H9 (cell line): ENCODE results near the gene MYO1D. TPM values are rescaled to one million over a fixed set of nuclear protein-coding genes. Genes with fewer than 3 reads are reported as not detected.

Source experiments
- DNase-seq: peaks from one replicate; pipeline ENCODE4 v3.0.0-alpha.2; 2017
- H2AFZ ChIP-seq: one replicate; pipeline ENCODE4 v1.6.1; 2013; ENCODE audit warnings: mild to moderate bottlenecking, low read length, control low read depth, moderate library complexity
- H2AK5ac ChIP-seq: 2 replicates; pipeline ENCODE4 v1.6.1; 2013; ENCODE audit warnings: low read length, control low read depth, mixed read lengths; ENCODE audit not compliant: insufficient read length
- H2BK120ac ChIP-seq: one replicate; pipeline ENCODE4 v1.6.1; 2013; ENCODE audit warnings: low read depth, mild to moderate bottlenecking, low read length, control low read depth, inconsistent platforms; ENCODE audit not compliant: poor library complexity, severe bottlenecking
- H2BK12ac ChIP-seq: 2 replicates; pipeline ENCODE4 v1.6.1; 2013; ENCODE audit warnings: low read length, control low read depth, mixed read lengths, low read depth; ENCODE audit not compliant: insufficient read length
- H2BK15ac ChIP-seq: 2 replicates; pipeline ENCODE4 v1.6.1; 2013; ENCODE audit warnings: low read depth, low read length, control low read depth
- H2BK20ac ChIP-seq: one replicate; pipeline ENCODE4 v1.6.1; 2013; ENCODE audit warnings: low read depth, mild to moderate bottlenecking, low read length, control low read depth, inconsistent platforms; ENCODE audit not compliant: poor library complexity, severe bottlenecking
- H2BK5ac ChIP-seq: 2 replicates; pipeline ENCODE4 v1.6.1; 2013; ENCODE audit warnings: low read length, control low read depth, mixed read lengths; ENCODE audit not compliant: insufficient read length
- H3K14ac ChIP-seq: 2 replicates; pipeline ENCODE4 v1.6.1; 2013; ENCODE audit warnings: low read length, control low read depth; ENCODE audit not compliant: insufficient read depth
- H3K18ac ChIP-seq: 2 replicates; pipeline ENCODE4 v1.6.1; 2013; ENCODE audit warnings: low read depth, mild to moderate bottlenecking, mixed read lengths, low read length, control low read depth; ENCODE audit not compliant: insufficient read length
- H3K23ac ChIP-seq: 2 replicates; pipeline ENCODE4 v1.6.1; 2013; ENCODE audit warnings: low read length, control low read depth, mixed read lengths, low read depth; ENCODE audit not compliant: insufficient read length
- H3K23me2 ChIP-seq: 2 replicates; pipeline ENCODE4 v1.6.1; 2013; ENCODE audit warnings: low read depth, mild to moderate bottlenecking, mixed read lengths, low read length, control low read depth; ENCODE audit not compliant: insufficient read length, poor library complexity, severe bottlenecking
- H3K27ac ChIP-seq: 2 replicates; pipeline ENCODE4 v1.5.1; 2013; ENCODE audit warnings: low read length, control low read depth, mixed read lengths, low read depth; ENCODE audit not compliant: insufficient read length
- H3K27me3 ChIP-seq: 2 replicates; pipeline ENCODE4 v1.6.1; 2013; ENCODE audit warnings: low read length, control low read depth, inconsistent platforms; ENCODE audit not compliant: insufficient read depth
- H3K4ac ChIP-seq: 2 replicates; pipeline ENCODE4 v1.6.1; 2013; ENCODE audit warnings: low read depth, mild to moderate bottlenecking, control low read depth, inconsistent platforms, low read length, moderate library complexity
- H3K4me1 ChIP-seq: 2 replicates; pipeline ENCODE4 v1.6.1; 2013; ENCODE audit warnings: low read length, control low read depth, inconsistent platforms; ENCODE audit not compliant: insufficient read depth
- H3K4me2 ChIP-seq: 2 replicates; pipeline ENCODE4 v1.6.1; 2013; ENCODE audit warnings: low read length, control low read depth, mixed read lengths; ENCODE audit not compliant: insufficient read length, insufficient read depth
- H3K56ac ChIP-seq: 2 replicates; pipeline ENCODE4 v1.6.1; 2013; ENCODE audit warnings: low read depth, mild to moderate bottlenecking, mixed read lengths, low read length, control low read depth; ENCODE audit not compliant: insufficient read length
- H3K79me1 ChIP-seq: 2 replicates; pipeline ENCODE4 v1.6.1; 2013; ENCODE audit warnings: low read depth, mild to moderate bottlenecking, moderate library complexity, low read length, control low read depth, inconsistent platforms; ENCODE audit not compliant: insufficient read depth, poor library complexity, severe bottlenecking
- H3K79me2 ChIP-seq: 2 replicates; pipeline ENCODE4 v1.6.1; 2013; ENCODE audit warnings: low read length, control low read depth, inconsistent platforms; ENCODE audit not compliant: insufficient read depth
- H3K9ac ChIP-seq: 2 replicates; pipeline ENCODE4 v1.6.1; 2013; ENCODE audit warnings: low read length, control low read depth, mixed read lengths; ENCODE audit not compliant: insufficient read length; ENCODE audit errors: extremely low read depth
- H3K9me3 ChIP-seq: one replicate; pipeline ENCODE4 v1.6.1; 2013; ENCODE audit warnings: low read depth, low read length, inconsistent platforms; ENCODE audit not compliant: control insufficient read depth
- H3T11ph ChIP-seq: one replicate; pipeline ENCODE4 v1.6.1; 2013; ENCODE audit warnings: mild to moderate bottlenecking, low read length, control low read depth, inconsistent platforms
- H4K20me1 ChIP-seq: one replicate; pipeline ENCODE4 v1.6.1; 2013; ENCODE audit not compliant: control insufficient read depth, insufficient read length, insufficient read depth
- H4K5ac ChIP-seq: 2 replicates; pipeline ENCODE4 v1.6.1; 2013; ENCODE audit warnings: low read depth, mild to moderate bottlenecking, mixed read lengths, low read length, control low read depth; ENCODE audit not compliant: insufficient read length
- H4K8ac ChIP-seq: replicated peaks from 2 replicates; pipeline ENCODE4 v1.6.1; 2013; ENCODE audit warnings: low read length, control low read depth, mixed read lengths, low read depth; ENCODE audit not compliant: insufficient read length
- H4K91ac ChIP-seq: 2 replicates; pipeline ENCODE4 v1.6.1; 2013; ENCODE audit warnings: low read depth, mild to moderate bottlenecking, moderate library complexity, mixed read lengths, low read length, control low read depth; ENCODE audit not compliant: insufficient read length
- H3K27ac Mint-ChIP-seq, 3 experiments: 2 replicates in 2 of 3; 3 replicates in 1 of 3; pipeline ENCODE4 v1.8.0; 2020 to 2021; ENCODE audit warnings: mixed read lengths in 3 of 3, mild to moderate bottlenecking in 1 of 3, moderate library complexity in 1 of 3
- H3K27me3 Mint-ChIP-seq: 2 replicates; pipeline ENCODE4 v1.8.0; 2021; ENCODE audit warnings: low read depth, mild to moderate bottlenecking, moderate library complexity, mixed read lengths
- H3K36me3 Mint-ChIP-seq, 3 experiments: 2 replicates in 2 of 3; 3 replicates in 1 of 3; pipeline ENCODE4 v1.8.0; 2020 to 2021; ENCODE audit warnings: low read depth in 3 of 3, mixed read lengths in 3 of 3; ENCODE audit not compliant: insufficient read depth in 1 of 3
- H3K4me1 Mint-ChIP-seq, 2 experiments: 2 replicates each; pipeline ENCODE4 v1.8.0; 2020; ENCODE audit warnings: mixed read lengths in 2 of 2
- H3K4me3 Mint-ChIP-seq, 2 experiments: 2 replicates in 1 of 2; 3 replicates in 1 of 2; pipeline ENCODE4 v1.8.0; 2020 to 2021; ENCODE audit warnings: mild to moderate bottlenecking in 2 of 2, mixed read lengths in 2 of 2, moderate library complexity in 1 of 2
- H3K9me3 Mint-ChIP-seq, 2 experiments: 2 replicates in 1 of 2; 3 replicates in 1 of 2; pipeline ENCODE4 v1.8.0; 2020; ENCODE audit warnings: mild to moderate bottlenecking in 2 of 2, mixed read lengths in 2 of 2, moderate library complexity in 1 of 2
- CTCF ChIP-seq: fragments of 200-600 bp; sonication (generic); conservative IDR thresholded peaks from 3 replicates; pipeline ENCODE4 v1.8.0; 2021; ENCODE audit warnings: antibody characterized with exemption, mild to moderate bottlenecking
- WGBS: extraction: QIAGEN DNeasy Blood & Tissue Kit; methylation state at CpG from one replicate; pipeline ENCODE4 v1.1.7; 2013; ENCODE audit warnings: missing lambda C conversion rate, low lambda C conversion rate, mixed read lengths; ENCODE audit not compliant: insufficient read length; ENCODE audit errors: extremely low coverage; 5-methylcytosine and 5-hydroxymethylcytosine counted together
- total RNA-seq: library from RNA; stranded (reverse); gene quantifications from 2 replicates; pipeline ENCODE4 v1.2.1, GENCODE V29; 2021

Gene MYO1D
- total RNA-seq, 1 experiment from 2014 or later = 19.0 TPM

- Histone ChIP-seq H2BK120ac (no peak overlapping the region), H2BK12ac (no peak overlapping the region), H2BK20ac (no peak overlapping the region), H3K4ac (no peak overlapping the region), H3K27ac (no peak overlapping the region), H2BK5ac (no peak overlapping the region), H2AK5ac (no peak overlapping the region), H4K91ac (no peak overlapping the region), H3K4me1 (no peaks in the 10 kb centered on the region), H3K23ac (no peak overlapping the region), H2BK15ac (no peak overlapping the region), H3K14ac (no peak overlapping the region), H3K56ac (no peak overlapping the region), H2AFZ (no peak overlapping the region), H3K27me3 (no peaks in the 10 kb centered on the region), H3K79me1 (no peaks in the 10 kb centered on the region), H4K8ac (no peak overlapping the region), H3K9ac (no peak overlapping the region), H3T11ph (no peak overlapping the region), H3K4me2 (no peak overlapping the region), H3K18ac (no peak overlapping the region), H4K5ac (no peak overlapping the region), H3K23me2 (no peaks in the 10 kb centered on the region), H3K9me3 (no peaks in the 10 kb centered on the region), H3K79me2 (0 out of 2 replicates have a peak, but pooled peaks cover 2% of the 10 kb centered on the region), H4K20me1 (no peaks in the 10 kb centered on the region)
- WGBS = no CpG with 5 or more reads among the region's 2 CpGs
- no peaks in the 10 kb centered on the region for H3K9me3 Mint-ChIP-seq
- H3K36me3 Mint-ChIP-seq = no peaks in the 10 kb centered on the region
- no peaks in the 10 kb centered on the region for H3K27me3 Mint-ChIP-seq
- H3K4me3 Mint-ChIP-seq = no peak overlapping the region
- no peak overlapping the region for H3K27ac Mint-ChIP-seq
- TF ChIP-seq CTCF = no peak
- peaks cover 6 to 7% of the 10 kb centered on the region in 2 experiments for H3K4me1 Mint-ChIP-seq
- DNase-seq = no peak
These were observed 73.4 kb downstream of the MYO1D start for GRCh38 chr17:32803544-32803943.
